Neuronal stem cell (in vitro differentiated cells): ENCODE results near the gene SMIM27. TPM values are rescaled to one million over a fixed set of nuclear protein-coding genes. Genes with fewer than 3 reads are reported as not detected.
A peak's percentile ranks its signal among the peaks of the same experiment; 100 is the strongest.

Experiments
- DNase-seq: peaks from one replicate; pipeline ENCODE4 v3.0.0-alpha.2; 2013; ENCODE audit warnings: low spot score
- H2AFZ ChIP-seq: one replicate; pipeline ENCODE4 v1.6.1; 2013; ENCODE audit warnings: mild to moderate bottlenecking, low read length, inconsistent platforms
- H2AK5ac ChIP-seq: 2 replicates; pipeline ENCODE4 v1.6.1; 2013; ENCODE audit warnings: low read depth, mild to moderate bottlenecking, inconsistent platforms, low read length, moderate library complexity, mixed read lengths
- H2BK120ac ChIP-seq: 2 replicates; pipeline ENCODE4 v1.6.1; 2013; ENCODE audit warnings: low read depth, mild to moderate bottlenecking, inconsistent platforms, low read length, moderate library complexity, mixed read lengths
- H2BK12ac ChIP-seq: one replicate; pipeline ENCODE4 v1.6.1; 2013; ENCODE audit warnings: low read length, inconsistent platforms
- H2BK15ac ChIP-seq: 2 replicates; pipeline ENCODE4 v1.6.1; 2013; ENCODE audit warnings: mild to moderate bottlenecking, low read length, inconsistent platforms, mixed read lengths
- H2BK5ac ChIP-seq: one replicate; pipeline ENCODE4 v1.6.1; 2013; ENCODE audit warnings: inconsistent platforms, mild to moderate bottlenecking, low read length, moderate library complexity
- H3K14ac ChIP-seq: one replicate; pipeline ENCODE4 v1.6.1; 2013; ENCODE audit warnings: low read length, inconsistent platforms
- H3K18ac ChIP-seq: 2 replicates; pipeline ENCODE4 v1.6.1; 2013; ENCODE audit warnings: low read length, inconsistent platforms
- H3K23ac ChIP-seq: 2 replicates; pipeline ENCODE4 v1.6.1; 2013; ENCODE audit warnings: low read depth, mild to moderate bottlenecking, mixed read lengths, low read length, inconsistent platforms; ENCODE audit not compliant: poor library complexity
- H3K27ac ChIP-seq: replicated peaks from 3 replicates; pipeline ENCODE4 v1.5.1; 2013; ENCODE audit warnings: low read length, inconsistent platforms
- H3K27me3 ChIP-seq, 3 experiments: 2 replicates each; pipeline ENCODE4 v1.6.1; 2013; ENCODE audit warnings: low read length in 3 of 3, mild to moderate bottlenecking in 2 of 3, inconsistent platforms in 1 of 3, low read depth in 1 of 3, mixed read lengths in 1 of 3, moderate library complexity in 1 of 3; ENCODE audit not compliant: control insufficient read depth in 3 of 3, insufficient read depth in 3 of 3
- H3K36me3 ChIP-seq, 2 donors: replicated peaks in 1 of 2; 2 replicates each; pipeline ENCODE4 v1.6.1; 2013; ENCODE audit warnings: low read length in 2 of 2; ENCODE audit not compliant: control insufficient read depth in 2 of 2, insufficient read depth in 2 of 2
- H3K4ac ChIP-seq: 2 replicates; pipeline ENCODE4 v1.6.1; 2013; ENCODE audit warnings: inconsistent platforms, mild to moderate bottlenecking, low read length, moderate library complexity
- H3K4me1 ChIP-seq, 2 donors: 1 replicate in 1 of 2; 2 replicates in 1 of 2; pipeline ENCODE4 v1.6.1; 2013; ENCODE audit warnings: low read length in 2 of 2, low read depth in 1 of 2; ENCODE audit not compliant: control insufficient read depth in 2 of 2, insufficient read depth in 1 of 2
- H3K4me2 ChIP-seq: one replicate; pipeline ENCODE4 v1.6.1; 2013; ENCODE audit warnings: mild to moderate bottlenecking, low read length, inconsistent platforms; ENCODE audit not compliant: insufficient read depth, poor library complexity, severe bottlenecking
- H3K4me3 ChIP-seq, 2 donors: 2 replicates each; pipeline ENCODE4 v1.5.1; 2013; ENCODE audit warnings: low read length in 2 of 2, mild to moderate bottlenecking in 2 of 2, inconsistent platforms in 1 of 2, moderate library complexity in 1 of 2
- H3K79me1 ChIP-seq: one replicate; pipeline ENCODE4 v1.6.1; 2013; ENCODE audit warnings: low read depth, mild to moderate bottlenecking, inconsistent platforms, low read length, moderate library complexity
- H3K9ac ChIP-seq: one replicate; pipeline ENCODE4 v1.6.1; 2013; ENCODE audit warnings: mild to moderate bottlenecking, low read depth, low read length, inconsistent platforms; ENCODE audit not compliant: poor library complexity
- H3K9me3 ChIP-seq, 2 donors: replicated peaks in 1 of 2; 2 replicates each; pipeline versions ENCODE3 to v1.6.1; 2013; ENCODE audit warnings: low read length in 2 of 2, mild to moderate bottlenecking in 2 of 2, inconsistent platforms in 1 of 2, low read depth in 1 of 2, mixed read lengths in 1 of 2, moderate library complexity in 1 of 2; ENCODE audit not compliant: control insufficient read depth in 2 of 2, insufficient read depth in 1 of 2
- H4K8ac ChIP-seq: one replicate; pipeline ENCODE4 v1.6.1; 2013; ENCODE audit warnings: low read depth, mild to moderate bottlenecking, inconsistent platforms, low read length, moderate library complexity
- H4K91ac ChIP-seq: one replicate; pipeline ENCODE4 v1.6.1; 2013; ENCODE audit warnings: low read length, low read depth, mild to moderate bottlenecking, inconsistent platforms; ENCODE audit not compliant: poor library complexity
- WGBS, 2 donors: extraction: QIAGEN DNeasy Blood & Tissue Kit; methylation state at CpG; one replicate each; pipeline ENCODE4 v1.1.7; 2013; ENCODE audit warnings: missing lambda C conversion rate in 2 of 2, mixed read lengths in 1 of 2; ENCODE audit not compliant: insufficient read length in 2 of 2, insufficient replicate concordance in 1 of 2; ENCODE audit errors: extremely low coverage in 2 of 2; 5-methylcytosine and 5-hydroxymethylcytosine counted together
- polyA plus RNA-seq, 2 experiments: library from polyadenylated mRNA; stranded (reverse); fragments of 200-250 nt; gene quantifications; one replicate each; pipeline ENCODE4 v1.2.3, GENCODE V29; 2013

SMIM27 gene
- polyA plus RNA-seq (2013, experiment 1 of 2): 42.7 TPM
- 42.8 TPM for polyA plus RNA-seq (2013, experiment 2 of 2)

- no peak within 1 kb of the TSS for H4K8ac ChIP-seq
- no CpG with 5 or more reads among the region's 46 CpGs for WGBS, 2 donors
- peak within 1 kb of the TSS; percentile 98 for H3K18ac ChIP-seq
- H3K4me3 ChIP-seq: peak within 1 kb of the TSS; percentile 66 to 98
- no peak within 1 kb of the TSS for H2BK15ac ChIP-seq
- H2BK5ac ChIP-seq: peak within 1 kb of the TSS; percentile 44
- H2AK5ac ChIP-seq: no peak within 1 kb of the TSS
- peaks cover 5 to 34% of the 10 kb centered on the region in 2 donors for H3K36me3 ChIP-seq
- no peaks in the 10 kb centered on the region for H3K27me3 ChIP-seq
- no peak within 1 kb of the TSS for H3K14ac ChIP-seq
- peak within 1 kb of the TSS; percentile 86 for H3K27ac ChIP-seq
- H3K4ac ChIP-seq: no peak within 1 kb of the TSS
- peak within 1 kb of the TSS; percentile 93 for H2AFZ ChIP-seq
- peaks cover 2% of the 10 kb centered on the region for H3K79me1 ChIP-seq
- peaks cover 2% of the 10 kb centered on the region in 2 donors for H3K4me1 ChIP-seq
- no peak within 1 kb of the TSS for H2BK12ac ChIP-seq
- peak within 1 kb of the TSS; percentile 82 for H3K4me2 ChIP-seq
- no peak within 1 kb of the TSS for H2BK120ac ChIP-seq
- DNase-seq: peak; percentile 78
- H4K91ac ChIP-seq: no peak within 1 kb of the TSS
- H3K9me3 ChIP-seq: peaks cover 0 to 5% of the 10 kb centered on the region in 2 donors
- H3K9ac ChIP-seq: peak within 1 kb of the TSS; percentile 76
- H3K23ac ChIP-seq: peak within 1 kb of the TSS; percentile 52
These were observed at the start of gene SMIM27, which contains the start of gene TOPORS for GRCh38 chr9:32552172-32552872. Gene SMIM27 (plus strand): TSS chr9:32552327. CDS start chr9:32552435, 108 bp downstream. Gene TOPORS (minus strand): TSS chr9:32552586. CDS start chr9:32552436, 150 bp downstream.

GRCh38 chr9:32502464-32502863 is 49.7 kb upstream of the SMIM27 start:
- Histone ChIP-seq H3K14ac (no peak overlapping the region), H4K91ac (no peak overlapping the region), H3K4ac (no peak overlapping the region), H3K36me3 (peaks cover 0 to 3% of the 10 kb centered on the region in 2 donors), H3K27ac (no peak overlapping the region), H3K79me1 (no peaks in the 10 kb centered on the region), H2AFZ (no peak overlapping the region), H3K4me2 (no peak overlapping the region), H3K18ac (no peak overlapping the region), H3K9me3 (peaks cover 3% of the 10 kb centered on the region in 2 donors), H3K27me3 (peaks cover 0 to 3% (median 0%) of the 10 kb centered on the region in 3 experiments), H3K23ac (no peak overlapping the region), H2AK5ac (no peak overlapping the region), H2BK15ac (no peak overlapping the region), H4K8ac (no peak overlapping the region), H3K4me1 (peaks cover 0 to 3% of the 10 kb centered on the region in 2 donors), H2BK12ac (no peak overlapping the region), H2BK120ac (no peak overlapping the region), H2BK5ac (no peak overlapping the region), H3K4me3 (no peak overlapping the region), H3K9ac (no peak overlapping the region)
- DNase-seq: no peak
- no CpG with 5 or more reads among the region's 4 CpGs for WGBS, 2 donors

- no peak overlapping the region for H3K4me2 ChIP-seq
- H3K9ac ChIP-seq: no peak overlapping the region
- no peak overlapping the region for H3K23ac ChIP-seq
- peaks cover 0 to 2% of the 10 kb centered on the region in 2 donors for H3K36me3 ChIP-seq
- peaks cover 1 to 3% of the 10 kb centered on the region in 2 donors for H3K9me3 ChIP-seq
- no peak overlapping the region for H3K4me3 ChIP-seq
- no peak overlapping the region for H4K91ac ChIP-seq
- no peak overlapping the region for H2BK5ac ChIP-seq
- peaks cover 0 to 2% (median 0%) of the 10 kb centered on the region in 3 experiments for H3K27me3 ChIP-seq
- no peaks in the 10 kb centered on the region for H3K79me1 ChIP-seq
- H3K18ac ChIP-seq: no peak overlapping the region
- H3K4me1 ChIP-seq: peaks cover 0 to 3% of the 10 kb centered on the region in 2 donors
- no peak overlapping the region for H3K27ac ChIP-seq
- no peak overlapping the region for H2AK5ac ChIP-seq
- H2BK120ac ChIP-seq: no peak overlapping the region
- DNase-seq: no peak
- H3K14ac ChIP-seq: peak overlapping the region; percentile 63
- H2AFZ ChIP-seq: no peak overlapping the region
- WGBS, 2 donors: no CpG with 5 or more reads among the region's 3 CpGs
- H4K8ac ChIP-seq: no peak overlapping the region
- no peak overlapping the region for H2BK12ac ChIP-seq
- no peak overlapping the region for H2BK15ac ChIP-seq
- H3K4ac ChIP-seq: no peak overlapping the region
These were observed 49.1 kb upstream of the SMIM27 start for GRCh38 chr9:32503008-32503407.

GRCh38 chr9:32508728-32509127 is 43.4 kb upstream of the SMIM27 start:
- Histone ChIP-seq H4K8ac (no peak overlapping the region), H3K4me1 (peaks cover 0 to 4% of the 10 kb centered on the region in 2 donors), H3K23ac (no peak overlapping the region), H4K91ac (no peak overlapping the region), H3K9ac (no peak overlapping the region), H3K14ac (no peak overlapping the region), H3K36me3 (no peaks in the 10 kb centered on the region), H3K4ac (no peak overlapping the region), H2BK120ac (no peak overlapping the region), H3K4me3 (no peak overlapping the region), H3K27ac (no peak overlapping the region), H2AK5ac (no peak overlapping the region), H2AFZ (no peak overlapping the region), H3K4me2 (no peak overlapping the region), H3K27me3 (no peaks in the 10 kb centered on the region), H3K9me3 (no peaks in the 10 kb centered on the region), H2BK15ac (no peak overlapping the region), H2BK12ac (no peak overlapping the region), H3K18ac (no peak overlapping the region), H3K79me1 (no peaks in the 10 kb centered on the region), H2BK5ac (no peak overlapping the region)
- WGBS, 2 donors: no CpG with 5 or more reads among the region's 1 CpG
- no peak for DNase-seq
